Measurements from ENCODE around the gene GPRASP1. TPM values are rescaled to one million over a fixed set of nuclear protein-coding genes. Genes with fewer than 3 reads are reported as not detected.

Gene GPRASP1
- total and polyA plus RNA-seq, 2 of the 13 experiments (the other 11 are each of a cell fraction or from before 2014, with no cell fraction given): 0.38 to 1.4 TPM

DNA sequence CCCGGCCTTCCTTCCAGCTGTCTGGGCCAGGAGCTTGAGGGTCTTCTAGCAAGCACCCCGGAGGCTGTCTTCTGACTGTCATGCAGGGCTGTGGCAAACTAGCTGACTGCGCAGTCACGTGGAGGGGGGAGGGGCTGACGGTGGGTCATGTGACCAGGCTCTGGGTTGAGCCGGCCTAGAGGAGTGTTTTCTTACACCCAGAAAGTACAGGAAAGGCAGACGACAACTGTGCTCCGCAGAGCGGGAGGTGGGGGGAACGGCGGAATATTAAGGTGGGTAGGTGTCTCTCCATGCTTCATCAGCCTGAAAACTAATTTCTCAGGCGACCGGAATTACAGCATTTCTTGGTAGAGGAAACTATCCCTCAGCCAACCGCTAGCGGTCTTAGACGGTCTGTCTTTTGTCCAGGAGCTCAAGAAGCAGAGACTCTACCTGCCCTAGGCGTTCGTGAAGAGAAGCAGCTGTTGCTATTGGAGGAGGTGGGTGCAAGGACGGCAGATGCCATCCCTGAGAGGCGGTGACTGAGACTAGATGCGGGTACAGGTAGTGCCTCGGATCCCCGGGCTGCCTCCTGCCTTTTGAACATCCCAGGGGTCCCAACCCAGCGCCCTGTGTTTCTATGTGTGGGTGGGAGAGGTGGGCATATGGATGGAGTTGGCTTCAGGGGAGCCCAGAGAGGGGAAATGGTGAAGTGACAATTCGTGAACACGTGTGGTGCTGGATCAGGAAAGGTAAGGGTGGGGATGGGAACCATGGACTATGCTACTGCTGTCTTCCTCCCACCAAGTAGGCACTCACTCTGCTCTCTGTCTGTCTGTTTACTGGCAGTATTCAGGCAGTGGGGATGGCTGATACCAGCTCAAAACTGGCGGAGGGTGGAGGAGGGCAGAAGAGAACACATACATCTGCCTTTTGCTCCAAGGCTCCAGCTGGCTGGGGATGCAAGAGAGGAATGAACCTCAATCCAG lies 8.8 kb downstream of the GPRASP1 start (continued):
- TF ChIP-seq GABPB1 (CRISPR knock-in tag; IDR thresholded peaks at IDR 0.05) (0 out of 2 replicates have a peak, but pooled peaks have one; percentile 30), ZNF251 (CRISPR knock-in tag; IDR thresholded peaks at IDR 0.05) (no peak), SIX4 (CRISPR knock-in tag; IDR thresholded peaks at IDR 0.05) (no peak), ZNF160 (CRISPR knock-in tag; IDR thresholded peaks at IDR 0.05) (no peak), BRD4 (CRISPR knock-in tag; IDR thresholded peaks at IDR 0.05) (no peak), FLYWCH1 (CRISPR knock-in tag; IDR thresholded peaks at IDR 0.05) (no peak), XBP1 (CRISPR knock-in tag; IDR thresholded peaks at IDR 0.05) (no peak)
- TF ChIP-seq, protein P1, sequence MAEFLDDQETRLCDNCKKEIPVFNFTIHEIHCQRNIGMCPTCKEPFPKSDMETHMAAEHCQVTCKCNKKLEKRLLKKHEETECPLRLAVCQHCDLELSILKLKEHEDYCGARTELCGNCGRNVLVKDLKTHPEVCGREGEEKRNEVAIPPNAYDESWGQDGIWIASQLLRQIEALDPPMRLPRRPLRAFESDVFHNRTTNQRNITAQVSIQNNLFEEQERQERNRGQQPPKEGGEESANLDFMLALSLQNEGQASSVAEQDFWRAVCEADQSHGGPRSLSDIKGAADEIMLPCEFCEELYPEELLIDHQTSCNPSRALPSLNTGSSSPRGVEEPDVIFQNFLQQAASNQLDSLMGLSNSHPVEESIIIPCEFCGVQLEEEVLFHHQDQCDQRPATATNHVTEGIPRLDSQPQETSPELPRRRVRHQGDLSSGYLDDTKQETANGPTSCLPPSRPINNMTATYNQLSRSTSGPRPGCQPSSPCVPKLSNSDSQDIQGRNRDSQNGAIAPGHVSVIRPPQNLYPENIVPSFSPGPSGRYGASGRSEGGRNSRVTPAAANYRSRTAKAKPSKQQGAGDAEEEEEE (CRISPR knock-in tag; IDR thresholded peaks at IDR 0.05; ENCODE audit: borderline replicate concordance): no peak
- TF ChIP-seq, protein P2, sequence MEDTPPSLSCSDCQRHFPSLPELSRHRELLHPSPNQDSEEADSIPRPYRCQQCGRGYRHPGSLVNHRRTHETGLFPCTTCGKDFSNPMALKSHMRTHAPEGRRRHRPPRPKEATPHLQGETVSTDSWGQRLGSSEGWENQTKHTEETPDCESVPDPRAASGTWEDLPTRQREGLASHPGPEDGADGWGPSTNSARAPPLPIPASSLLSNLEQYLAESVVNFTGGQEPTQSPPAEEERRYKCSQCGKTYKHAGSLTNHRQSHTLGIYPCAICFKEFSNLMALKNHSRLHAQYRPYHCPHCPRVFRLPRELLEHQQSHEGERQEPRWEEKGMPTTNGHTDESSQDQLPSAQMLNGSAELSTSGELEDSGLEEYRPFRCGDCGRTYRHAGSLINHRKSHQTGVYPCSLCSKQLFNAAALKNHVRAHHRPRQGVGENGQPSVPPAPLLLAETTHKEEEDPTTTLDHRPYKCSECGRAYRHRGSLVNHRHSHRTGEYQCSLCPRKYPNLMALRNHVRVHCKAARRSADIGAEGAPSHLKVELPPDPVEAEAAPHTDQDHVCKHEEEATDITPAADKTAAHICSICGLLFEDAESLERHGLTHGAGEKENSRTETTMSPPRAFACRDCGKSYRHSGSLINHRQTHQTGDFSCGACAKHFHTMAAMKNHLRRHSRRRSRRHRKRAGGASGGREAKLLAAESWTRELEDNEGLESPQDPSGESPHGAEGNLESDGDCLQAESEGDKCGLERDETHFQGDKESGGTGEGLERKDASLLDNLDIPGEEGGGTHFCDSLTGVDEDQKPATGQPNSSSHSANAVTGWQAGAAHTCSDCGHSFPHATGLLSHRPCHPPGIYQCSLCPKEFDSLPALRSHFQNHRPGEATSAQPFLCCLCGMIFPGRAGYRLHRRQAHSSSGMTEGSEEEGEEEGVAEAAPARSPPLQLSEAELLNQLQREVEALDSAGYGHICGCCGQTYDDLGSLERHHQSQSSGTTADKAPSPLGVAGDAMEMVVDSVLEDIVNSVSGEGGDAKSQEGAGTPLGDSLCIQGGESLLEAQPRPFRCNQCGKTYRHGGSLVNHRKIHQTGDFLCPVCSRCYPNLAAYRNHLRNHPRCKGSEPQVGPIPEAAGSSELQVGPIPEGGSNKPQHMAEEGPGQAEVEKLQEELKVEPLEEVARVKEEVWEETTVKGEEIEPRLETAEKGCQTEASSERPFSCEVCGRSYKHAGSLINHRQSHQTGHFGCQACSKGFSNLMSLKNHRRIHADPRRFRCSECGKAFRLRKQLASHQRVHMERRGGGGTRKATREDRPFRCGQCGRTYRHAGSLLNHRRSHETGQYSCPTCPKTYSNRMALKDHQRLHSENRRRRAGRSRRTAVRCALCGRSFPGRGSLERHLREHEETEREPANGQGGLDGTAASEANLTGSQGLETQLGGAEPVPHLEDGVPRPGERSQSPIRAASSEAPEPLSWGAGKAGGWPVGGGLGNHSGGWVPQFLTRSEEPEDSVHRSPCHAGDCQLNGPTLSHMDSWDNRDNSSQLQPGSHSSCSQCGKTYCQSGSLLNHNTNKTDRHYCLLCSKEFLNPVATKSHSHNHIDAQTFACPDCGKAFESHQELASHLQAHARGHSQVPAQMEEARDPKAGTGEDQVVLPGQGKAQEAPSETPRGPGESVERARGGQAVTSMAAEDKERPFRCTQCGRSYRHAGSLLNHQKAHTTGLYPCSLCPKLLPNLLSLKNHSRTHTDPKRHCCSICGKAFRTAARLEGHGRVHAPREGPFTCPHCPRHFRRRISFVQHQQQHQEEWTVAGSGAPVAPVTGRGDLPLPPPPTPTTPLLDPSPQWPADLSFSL (CRISPR knock-in tag; IDR thresholded peaks at IDR 0.05): no peak
- TF ChIP-seq, protein P3, sequence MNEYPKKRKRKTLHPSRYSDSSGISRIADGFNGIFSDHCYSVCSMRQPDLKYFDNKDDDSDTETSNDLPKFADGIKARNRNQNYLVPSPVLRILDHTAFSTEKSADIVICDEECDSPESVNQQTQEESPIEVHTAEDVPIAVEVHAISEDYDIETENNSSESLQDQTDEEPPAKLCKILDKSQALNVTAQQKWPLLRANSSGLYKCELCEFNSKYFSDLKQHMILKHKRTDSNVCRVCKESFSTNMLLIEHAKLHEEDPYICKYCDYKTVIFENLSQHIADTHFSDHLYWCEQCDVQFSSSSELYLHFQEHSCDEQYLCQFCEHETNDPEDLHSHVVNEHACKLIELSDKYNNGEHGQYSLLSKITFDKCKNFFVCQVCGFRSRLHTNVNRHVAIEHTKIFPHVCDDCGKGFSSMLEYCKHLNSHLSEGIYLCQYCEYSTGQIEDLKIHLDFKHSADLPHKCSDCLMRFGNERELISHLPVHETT (CRISPR knock-in tag; conservative IDR thresholded peaks at IDR 0.05): no peak
